Ishikawa (cell line): Measurements from ENCODE around the gene BACE2.

ENCODE experiments used
- CEBPB ChIP-seq: IDR thresholded peaks from 2 replicates; pipeline ENCODE4 v1.6.1; 2012
- CREB1 ChIP-seq: IDR thresholded peaks from 2 replicates; pipeline ENCODE4 v1.6.1; 2012; ENCODE audit warnings: low read depth
- EGR1 ChIP-seq: IDR thresholded peaks from 2 replicates; pipeline ENCODE4 v1.6.1; 2012
- EP300 ChIP-seq: IDR thresholded peaks from 2 replicates; pipeline ENCODE4 v1.6.1; 2012; ENCODE audit warnings: borderline replicate concordance
- FOXM1 ChIP-seq: IDR thresholded peaks from 2 replicates; pipeline ENCODE4 v1.6.1; 2012; ENCODE audit warnings: low read depth, borderline replicate concordance
- NFIC ChIP-seq: IDR thresholded peaks from 2 replicates; pipeline ENCODE4 v1.6.1; 2012
- RAD21 ChIP-seq: IDR thresholded peaks from 2 replicates; pipeline ENCODE4 v1.6.1; 2012; ENCODE audit warnings: low read depth
- TAF1 ChIP-seq: IDR thresholded peaks from 2 replicates; pipeline ENCODE4 v1.6.1; 2012; ENCODE audit warnings: low read depth, mild to moderate bottlenecking
- TCF12 ChIP-seq: IDR thresholded peaks from 2 replicates; pipeline ENCODE4 v1.6.1; 2012; ENCODE audit warnings: low read depth
- TEAD4 ChIP-seq: IDR thresholded peaks from 2 replicates; pipeline ENCODE4 v1.6.1; 2012
- YY1 ChIP-seq: IDR thresholded peaks from 2 replicates; pipeline ENCODE4 v1.6.1; 2012; ENCODE audit warnings: low read depth
- ZBTB7A ChIP-seq: IDR thresholded peaks from 2 replicates; pipeline ENCODE4 v1.6.1; 2012; ENCODE audit warnings: low read depth
- TF ChIP-seq, protein P1 (sequence below): IDR thresholded peaks from 2 replicates; pipeline ENCODE4 v1.6.1; 2012
- TF ChIP-seq, protein P2 (sequence below): IDR thresholded peaks from 2 replicates; pipeline ENCODE4 v1.6.1; 2012; ENCODE audit warnings: low read depth, mild to moderate bottlenecking
- TF ChIP-seq, protein P3 (sequence below): IDR thresholded peaks from 2 replicates; pipeline ENCODE4 v1.6.1; 2012

Gene BACE2

DNA sequence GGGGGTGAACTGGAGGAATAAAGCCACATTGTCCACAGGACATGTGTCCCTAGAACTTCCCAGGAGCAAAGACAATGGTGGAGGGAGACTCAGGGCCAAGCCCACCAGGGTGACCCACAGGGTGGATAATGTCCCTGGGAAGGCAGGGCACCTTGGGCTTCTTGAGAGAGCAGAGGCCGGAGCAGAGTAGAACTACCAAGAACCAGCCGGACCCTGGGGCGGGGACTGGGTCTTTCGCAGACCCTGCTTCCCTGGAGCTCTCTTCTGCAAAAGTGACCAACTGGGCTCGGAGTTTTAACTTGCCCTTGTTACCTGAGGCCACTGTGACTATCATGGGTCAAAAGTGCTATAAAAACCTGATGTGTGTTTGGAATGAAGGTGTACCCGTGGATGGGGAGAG is 147.8 kb downstream of the BACE2 start:
- no peak for TF ChIP-seq TCF12
- TF ChIP-seq, protein P1, sequence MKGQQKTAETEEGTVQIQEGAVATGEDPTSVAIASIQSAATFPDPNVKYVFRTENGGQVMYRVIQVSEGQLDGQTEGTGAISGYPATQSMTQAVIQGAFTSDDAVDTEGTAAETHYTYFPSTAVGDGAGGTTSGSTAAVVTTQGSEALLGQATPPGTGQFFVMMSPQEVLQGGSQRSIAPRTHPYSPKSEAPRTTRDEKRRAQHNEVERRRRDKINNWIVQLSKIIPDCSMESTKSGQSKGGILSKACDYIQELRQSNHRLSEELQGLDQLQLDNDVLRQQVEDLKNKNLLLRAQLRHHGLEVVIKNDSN, result no peak
- TF ChIP-seq YY1, result no peak
- TF ChIP-seq, protein P2, sequence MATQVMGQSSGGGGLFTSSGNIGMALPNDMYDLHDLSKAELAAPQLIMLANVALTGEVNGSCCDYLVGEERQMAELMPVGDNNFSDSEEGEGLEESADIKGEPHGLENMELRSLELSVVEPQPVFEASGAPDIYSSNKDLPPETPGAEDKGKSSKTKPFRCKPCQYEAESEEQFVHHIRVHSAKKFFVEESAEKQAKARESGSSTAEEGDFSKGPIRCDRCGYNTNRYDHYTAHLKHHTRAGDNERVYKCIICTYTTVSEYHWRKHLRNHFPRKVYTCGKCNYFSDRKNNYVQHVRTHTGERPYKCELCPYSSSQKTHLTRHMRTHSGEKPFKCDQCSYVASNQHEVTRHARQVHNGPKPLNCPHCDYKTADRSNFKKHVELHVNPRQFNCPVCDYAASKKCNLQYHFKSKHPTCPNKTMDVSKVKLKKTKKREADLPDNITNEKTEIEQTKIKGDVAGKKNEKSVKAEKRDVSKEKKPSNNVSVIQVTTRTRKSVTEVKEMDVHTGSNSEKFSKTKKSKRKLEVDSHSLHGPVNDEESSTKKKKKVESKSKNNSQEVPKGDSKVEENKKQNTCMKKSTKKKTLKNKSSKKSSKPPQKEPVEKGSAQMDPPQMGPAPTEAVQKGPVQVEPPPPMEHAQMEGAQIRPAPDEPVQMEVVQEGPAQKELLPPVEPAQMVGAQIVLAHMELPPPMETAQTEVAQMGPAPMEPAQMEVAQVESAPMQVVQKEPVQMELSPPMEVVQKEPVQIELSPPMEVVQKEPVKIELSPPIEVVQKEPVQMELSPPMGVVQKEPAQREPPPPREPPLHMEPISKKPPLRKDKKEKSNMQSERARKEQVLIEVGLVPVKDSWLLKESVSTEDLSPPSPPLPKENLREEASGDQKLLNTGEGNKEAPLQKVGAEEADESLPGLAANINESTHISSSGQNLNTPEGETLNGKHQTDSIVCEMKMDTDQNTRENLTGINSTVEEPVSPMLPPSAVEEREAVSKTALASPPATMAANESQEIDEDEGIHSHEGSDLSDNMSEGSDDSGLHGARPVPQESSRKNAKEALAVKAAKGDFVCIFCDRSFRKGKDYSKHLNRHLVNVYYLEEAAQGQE, result no peak
- no peak for TF ChIP-seq EGR1
- no peak for TF ChIP-seq FOXM1
- no peak for TF ChIP-seq TAF1
- no peak for TF ChIP-seq RAD21
- TF ChIP-seq NFIC, result no peak
- TF ChIP-seq CREB1, result no peak
- TF ChIP-seq CEBPB, result no peak
- TF ChIP-seq, protein P3, sequence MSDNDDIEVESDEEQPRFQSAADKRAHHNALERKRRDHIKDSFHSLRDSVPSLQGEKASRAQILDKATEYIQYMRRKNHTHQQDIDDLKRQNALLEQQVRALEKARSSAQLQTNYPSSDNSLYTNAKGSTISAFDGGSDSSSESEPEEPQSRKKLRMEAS, result no peak
- no peak for TF ChIP-seq EP300
- TF ChIP-seq TEAD4, result no peak
- no peak for TF ChIP-seq ZBTB7A

DNA sequence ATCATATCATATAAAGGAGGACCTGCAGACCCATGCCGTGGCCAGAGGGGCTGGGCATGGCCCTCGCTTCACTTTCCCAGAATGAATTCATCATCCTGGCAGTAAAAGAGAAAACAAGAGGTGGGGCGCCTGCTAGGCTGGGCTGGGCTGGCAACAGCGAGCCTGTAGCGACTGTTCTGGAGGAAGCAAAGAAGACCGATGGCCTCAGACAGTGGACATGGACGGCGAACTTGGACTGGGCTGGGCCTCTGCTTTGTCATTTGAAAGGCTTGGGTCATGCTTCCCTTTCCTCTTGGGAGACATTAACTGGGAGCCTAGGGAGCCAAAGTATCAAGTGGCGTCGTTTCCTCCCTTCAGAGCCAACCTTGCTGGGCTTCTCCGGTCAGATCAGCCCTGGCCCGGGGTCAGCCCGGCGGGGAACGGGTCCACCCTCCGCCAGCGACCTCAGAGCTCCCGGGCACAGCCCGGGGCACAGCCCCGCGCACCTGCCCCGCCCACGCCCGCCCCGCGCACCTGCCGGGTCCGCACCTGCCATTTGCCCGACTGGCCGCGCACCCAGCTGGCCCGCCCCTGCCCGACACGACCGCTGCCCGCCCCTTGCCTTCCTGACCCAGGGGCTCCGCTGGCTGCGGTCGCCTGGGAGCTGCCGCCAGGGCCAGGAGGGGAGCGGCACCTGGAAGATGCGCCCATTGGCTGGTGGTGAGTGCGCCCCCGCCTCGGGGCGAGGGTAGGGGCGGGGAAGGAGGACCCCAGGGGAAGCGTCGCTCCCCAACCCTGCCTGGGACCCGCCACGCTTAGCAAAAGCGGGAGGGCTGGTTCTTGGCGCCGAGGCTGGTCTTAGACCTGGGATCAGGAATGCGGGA is 148.5 kb downstream of the BACE2 start, which contains the start of gene FAM3B:
TSS of gene FAM3B (plus strand) at position 602 of the 863 bp plus-strand sequence. CDS start at position 681, 79 bp downstream.
- TF ChIP-seq RAD21 (no peak), CREB1 (no peak), EP300 (no peak), TCF12 (no peak), TAF1 (no peak), TEAD4 (no peak), YY1 (no peak), CEBPB (no peak)
- TF ChIP-seq, protein P2, result no peak
- TF ChIP-seq, protein P1, result no peak

DNA sequence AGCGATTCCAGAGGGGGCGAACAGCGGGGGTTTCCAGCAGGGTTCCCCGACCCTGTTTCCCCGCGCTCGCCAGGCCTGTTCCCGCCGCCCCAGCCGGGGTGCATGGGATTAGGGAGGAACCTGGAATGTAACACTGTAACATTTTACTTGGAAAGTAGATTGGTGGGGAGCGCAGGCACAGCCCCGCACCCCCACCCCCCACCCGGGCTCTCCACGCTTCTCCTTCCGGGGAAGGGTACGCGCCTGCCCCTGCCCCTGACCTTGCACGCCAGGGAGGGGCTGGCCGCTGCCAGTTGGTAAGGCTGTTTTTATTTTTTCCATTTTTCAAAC is 149.1 kb downstream of the BACE2 start:
- TF ChIP-seq FOXM1, result no peak
- no peak for TF ChIP-seq ZBTB7A
- TF ChIP-seq, protein P2, result no peak

DNA sequence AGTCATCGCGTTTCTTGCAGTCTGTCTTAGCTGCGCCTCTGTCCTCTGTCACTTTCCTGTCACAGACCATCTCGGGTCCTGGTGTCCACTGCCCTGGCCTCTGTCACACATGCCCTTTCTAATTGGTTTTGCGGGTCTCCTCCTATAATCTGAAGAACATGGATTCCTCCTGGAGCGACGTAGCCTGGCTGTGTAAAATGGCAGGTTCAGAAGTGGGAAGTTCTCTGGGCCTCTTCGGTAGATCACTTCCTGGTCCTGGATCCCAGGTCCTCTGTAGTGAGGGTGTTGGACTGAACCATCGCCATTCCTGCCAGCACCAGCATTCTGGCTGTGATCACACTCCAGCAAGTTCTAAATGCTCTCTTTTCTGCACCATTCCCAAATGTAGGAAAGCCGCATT is 149.5 kb downstream of the BACE2 start:
- TF ChIP-seq YY1 (no peak), RAD21 (no peak), EGR1 (no peak), FOXM1 (no peak), TAF1 (no peak), CREB1 (no peak), TEAD4 (no peak), ZBTB7A (no peak), CEBPB (no peak)
- TF ChIP-seq, protein P3, result no peak
- TF ChIP-seq, protein P2, result no peak
